HEK293 (cell line): ENCODE measurements around the gene MARVELD1.

Experiments used
- CTCF ChIA-PET: fragments of 350-600 bp; formaldehyde crosslinking; extraction: SDS; loops from one replicate; lab custom pipeline; 2021; ENCODE audit warnings: antibody characterized with exemption; lab: Yijun Ruan, JAX
- POLR2A ChIA-PET: fragments of 300-600 bp; formaldehyde crosslinking; extraction: SDS; loops from one replicate; lab custom pipeline; 2020; ENCODE audit warnings: antibody characterized with exemption, inconsistent platforms; lab: Yijun Ruan, JAX
- H3K27ac ChIP-seq: fragments of 200-500 bp; sonication (Bioruptor generic); 2 replicates; pipeline ENCODE4 v1.5.1; 2014; ENCODE audit warnings: low read depth, low read length, control low read depth, inconsistent platforms; ENCODE audit errors: extremely low read depth
- H3K36me3 ChIP-seq, 2 experiments: fragments of 200-500 bp in 1 of 2; sonication (Bioruptor generic) in 1 of 2; 1 replicate in 1 of 2; 2 replicates in 1 of 2; pipeline ENCODE4 v1.5.1; 2014 to 2017; ENCODE audit warnings: inconsistent platforms in 2 of 2, low read length in 2 of 2; ENCODE audit not compliant: control insufficient read depth in 2 of 2, insufficient read depth in 1 of 2
- H3K4me1 ChIP-seq: fragments of 200-500 bp; sonication (Bioruptor generic); 2 replicates; pipeline ENCODE4 v1.5.1; 2014; ENCODE audit warnings: mild to moderate bottlenecking, low read length, inconsistent platforms; ENCODE audit not compliant: control insufficient read depth, insufficient read depth
- H3K4me3 ChIP-seq: 2 replicates; pipeline ENCODE4 v1.5.1; 2011; ENCODE audit warnings: low read depth, mild to moderate bottlenecking, control low read depth, low read length, moderate library complexity
- H3K9me3 ChIP-seq: fragments of 200-500 bp; sonication (Bioruptor generic); 2 replicates; pipeline ENCODE4 v1.5.1; 2014; ENCODE audit warnings: low read depth, low read length, inconsistent platforms; ENCODE audit not compliant: control insufficient read depth, insufficient read depth
- KLF9 ChIP-seq: fragments of 450-650 bp; formaldehyde crosslinking; IDR thresholded peaks from 2 replicates; pipeline ENCODE4 v1.5.1; 2016; ENCODE audit warnings: missing biosample characterization, missing genetic modification characterization, low read depth
- MYNN ChIP-seq: fragments of 450-650 bp; formaldehyde crosslinking; IDR thresholded peaks from 2 replicates; pipeline ENCODE4 v1.5.1; 2016; ENCODE audit warnings: missing biosample characterization, missing genetic modification characterization, borderline replicate concordance
- MZF1 ChIP-seq: fragments of 450-650 bp; formaldehyde crosslinking; IDR thresholded peaks from 2 replicates; pipeline ENCODE4 v1.5.1; 2017; ENCODE audit warnings: missing biosample characterization, missing genetic modification characterization, borderline replicate concordance
- SCRT1 ChIP-seq: fragments of 450-650 bp; formaldehyde crosslinking; IDR thresholded peaks from 2 replicates; pipeline ENCODE4 v1.5.1; 2016; ENCODE audit warnings: missing biosample characterization, missing genetic modification characterization, borderline replicate concordance
- ZNF132 ChIP-seq: fragments of 450-650 bp; formaldehyde crosslinking; IDR thresholded peaks from 2 replicates; pipeline ENCODE4 v1.5.1; 2017; ENCODE audit warnings: missing biosample characterization, missing genetic modification characterization, borderline replicate concordance
- ZNF16 ChIP-seq: fragments of 450-650 bp; formaldehyde crosslinking; IDR thresholded peaks from 2 replicates; pipeline ENCODE4 v1.5.1; 2016; ENCODE audit warnings: low read depth, missing biosample characterization, missing genetic modification characterization
- ZNF664 ChIP-seq: fragments of 450-650 bp; formaldehyde crosslinking; IDR thresholded peaks from 2 replicates; pipeline ENCODE4 v1.5.1; 2016; ENCODE audit warnings: missing biosample characterization, missing genetic modification characterization
- ZNF707 ChIP-seq: fragments of 450-650 bp; formaldehyde crosslinking; IDR thresholded peaks from 2 replicates; pipeline ENCODE4 v1.5.1; 2016; ENCODE audit warnings: missing biosample characterization, missing genetic modification characterization
- TF ChIP-seq, protein P1 (sequence below): fragments of 450-650 bp; IDR thresholded peaks from 2 replicates; pipeline ENCODE4 v1.5.1; 2018; ENCODE audit warnings: missing biosample characterization, missing genetic modification characterization
- TF ChIP-seq, protein P2 (sequence below): fragments of 450-650 bp; formaldehyde crosslinking; IDR thresholded peaks from 2 replicates; pipeline ENCODE4 v1.5.1; 2016; ENCODE audit warnings: missing biosample characterization, missing genetic modification characterization
- TF ChIP-seq, protein P3 (sequence below): fragments of 450-650 bp; formaldehyde crosslinking; IDR thresholded peaks from 2 replicates; pipeline ENCODE4 v1.5.1; 2016; ENCODE audit warnings: missing biosample characterization, missing genetic modification characterization
- TF ChIP-seq, protein P4 (sequence below): fragments of 450-650 bp; formaldehyde crosslinking; IDR thresholded peaks from 2 replicates; pipeline ENCODE4 v1.5.1; 2016; ENCODE audit warnings: missing biosample characterization, missing genetic modification characterization

The MARVELD1 gene

DNA sequence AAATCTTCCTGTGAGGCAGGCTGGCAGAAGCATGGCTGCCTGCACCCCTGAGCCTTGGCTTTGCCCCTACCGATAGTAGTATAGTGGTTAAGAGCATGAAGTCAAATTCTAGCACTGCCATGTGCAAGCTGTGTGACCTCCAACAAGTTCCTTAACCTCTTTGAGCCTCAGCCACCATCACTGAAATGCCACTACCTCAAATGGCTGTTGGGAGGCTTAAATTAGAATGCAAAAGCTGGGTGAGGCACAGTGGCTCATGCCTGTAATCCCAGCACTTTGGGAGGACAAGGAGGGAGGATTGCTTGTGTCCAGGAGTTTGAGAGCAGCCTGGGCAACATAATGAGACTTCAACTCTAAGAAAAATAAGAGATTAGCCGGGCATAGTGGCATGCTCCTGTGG is 49.9 kb downstream of the MARVELD1 start:
- Histone ChIP-seq H3K4me3 (no peak overlapping the region), H3K9me3 (no peaks in the 10 kb centered on the region), H3K4me1 (no peaks in the 10 kb centered on the region), H3K36me3 (peaks cover 0 to 34% of the 10 kb centered on the region in 2 experiments; a peak in 2 of 3 replicates), H3K27ac (no peak overlapping the region)
- TF ChIP-seq, protein P1, sequence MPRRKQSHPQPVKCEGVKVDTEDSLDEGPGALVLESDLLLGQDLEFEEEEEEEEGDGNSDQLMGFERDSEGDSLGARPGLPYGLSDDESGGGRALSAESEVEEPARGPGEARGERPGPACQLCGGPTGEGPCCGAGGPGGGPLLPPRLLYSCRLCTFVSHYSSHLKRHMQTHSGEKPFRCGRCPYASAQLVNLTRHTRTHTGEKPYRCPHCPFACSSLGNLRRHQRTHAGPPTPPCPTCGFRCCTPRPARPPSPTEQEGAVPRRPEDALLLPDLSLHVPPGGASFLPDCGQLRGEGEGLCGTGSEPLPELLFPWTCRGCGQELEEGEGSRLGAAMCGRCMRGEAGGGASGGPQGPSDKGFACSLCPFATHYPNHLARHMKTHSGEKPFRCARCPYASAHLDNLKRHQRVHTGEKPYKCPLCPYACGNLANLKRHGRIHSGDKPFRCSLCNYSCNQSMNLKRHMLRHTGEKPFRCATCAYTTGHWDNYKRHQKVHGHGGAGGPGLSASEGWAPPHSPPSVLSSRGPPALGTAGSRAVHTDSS (tag by site-specific recombination) = no peak
- TF ChIP-seq MYNN = no peak
- TF ChIP-seq KLF9 (tag by site-specific recombination) = no peak
- no peak for TF ChIP-seq SCRT1
- TF ChIP-seq ZNF16 = no peak
- ChIA-PET POLR2A (interaction anchor here (0.7 to 1.0 kb wide), 2 partner anchors 13 to 15 kb away, joined by 4 read pairs; no protein-coding TSS in a partner anchor), CTCF (interaction anchor here (1.2 kb wide), 1 partner anchor 87 kb away, joined by 3 read pairs; no protein-coding TSS in a partner anchor)

DNA sequence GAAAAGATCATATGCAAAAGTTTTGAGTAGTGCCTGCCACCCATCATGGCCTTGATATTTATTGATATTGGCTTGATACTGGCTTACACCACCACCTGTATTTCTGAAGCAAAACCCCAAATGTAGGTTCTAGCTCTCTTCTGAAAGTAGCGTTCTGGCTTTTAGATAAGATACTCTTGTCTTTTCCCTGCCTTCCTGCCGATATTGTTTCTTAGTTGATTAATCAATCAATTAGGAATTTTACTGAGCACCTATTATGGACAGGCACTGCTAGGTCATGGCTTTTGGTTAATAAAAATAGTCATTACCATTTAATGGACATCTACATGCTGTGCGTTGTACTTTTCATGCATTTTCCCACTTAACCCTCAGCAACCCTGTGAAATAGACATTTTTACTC is 50.4 kb downstream of the MARVELD1 start:
- no peak overlapping the region for H3K27ac ChIP-seq
- TF ChIP-seq ZNF664 (tag by site-specific recombination) (peak; percentile 95), ZNF707 (tag by site-specific recombination) (no peak), ZNF132 (tag by site-specific recombination) (no peak), MZF1 (tag by site-specific recombination) (no peak)
- TF ChIP-seq, protein P2, sequence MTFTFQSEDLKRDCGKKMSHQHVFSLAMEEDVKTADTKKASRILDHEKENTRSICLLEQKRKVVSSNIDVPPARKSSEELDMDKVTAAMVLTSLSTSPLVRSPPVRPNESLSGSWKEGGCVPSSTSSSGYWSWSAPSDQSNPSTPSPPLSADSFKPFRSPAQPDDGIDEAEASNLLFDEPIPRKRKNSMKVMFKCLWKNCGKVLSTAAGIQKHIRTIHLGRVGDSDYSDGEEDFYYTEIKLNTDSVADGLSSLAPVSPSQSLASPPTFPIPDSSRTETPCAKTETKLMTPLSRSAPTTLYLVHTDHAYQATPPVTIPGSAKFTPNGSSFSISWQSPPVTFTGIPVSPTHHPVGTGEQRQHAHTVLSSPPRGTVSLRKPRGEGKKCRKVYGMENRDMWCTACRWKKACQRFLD (tag by site-specific recombination) = no peak
- TF ChIP-seq, protein P3, sequence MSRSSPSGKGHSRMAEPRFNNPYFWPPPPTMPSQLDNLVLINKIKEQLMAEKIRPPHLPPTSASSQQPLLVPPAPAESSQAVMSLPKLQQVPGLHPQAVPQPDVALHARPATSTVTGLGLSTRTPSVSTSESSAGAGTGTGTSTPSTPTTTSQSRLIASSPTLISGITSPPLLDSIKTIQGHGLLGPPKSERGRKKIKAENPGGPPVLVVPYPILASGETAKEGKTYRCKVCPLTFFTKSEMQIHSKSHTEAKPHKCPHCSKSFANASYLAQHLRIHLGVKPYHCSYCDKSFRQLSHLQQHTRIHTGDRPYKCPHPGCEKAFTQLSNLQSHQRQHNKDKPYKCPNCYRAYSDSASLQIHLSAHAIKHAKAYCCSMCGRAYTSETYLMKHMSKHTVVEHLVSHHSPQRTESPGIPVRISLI = no peak
- TF ChIP-seq, all 188 proteins: peak for 1
- POLR2A ChIA-PET = interaction anchor here (0.7 to 1.1 kb wide), 3 partner anchors 13 to 105 kb away, joined by 3 to 4 read pairs (median 4); no protein-coding TSS in a partner anchor
- CTCF ChIA-PET = interaction anchor here (1.1 to 1.8 kb wide), 2 partner anchors 28 to 79 kb away, joined by 3 to 4 read pairs; no protein-coding TSS in a partner anchor
- H3K36me3 ChIP-seq = peaks cover 0 to 34% of the 10 kb centered on the region in 2 experiments; a peak in 1 of 3 replicates
- no peaks in the 10 kb centered on the region for H3K9me3 ChIP-seq
- H3K4me3 ChIP-seq = no peak overlapping the region
- no peaks in the 10 kb centered on the region for H3K4me1 ChIP-seq

DNA sequence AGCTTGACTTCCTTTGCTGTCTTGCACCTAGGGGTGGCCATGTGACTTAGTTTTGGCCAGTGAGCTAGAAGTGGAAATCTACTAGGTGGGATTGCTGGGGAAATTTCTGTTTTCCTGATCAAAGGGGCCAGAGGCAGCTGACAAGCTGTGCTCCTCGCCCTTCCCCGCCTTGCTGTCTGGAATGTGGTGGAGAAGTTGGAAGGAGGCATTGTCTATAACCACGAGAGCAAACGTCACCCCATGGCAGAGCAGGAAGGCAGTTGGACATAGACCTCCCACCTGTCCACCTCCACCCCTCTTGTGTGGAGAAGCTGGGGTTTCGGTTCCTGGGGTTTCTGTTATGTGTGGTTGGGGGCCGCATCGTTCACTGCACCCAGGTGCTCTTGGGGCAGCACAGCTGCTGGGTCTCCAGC is 51.0 kb downstream of the MARVELD1 start:
- Histone ChIP-seq H3K36me3 (peaks cover 0 to 29% of the 10 kb centered on the region in 2 experiments; a peak in 1 of 3 replicates), H3K4me1 (no peaks in the 10 kb centered on the region), H3K4me3 (no peak overlapping the region), H3K9me3 (no peaks in the 10 kb centered on the region), H3K27ac (no peak overlapping the region)
- ChIA-PET POLR2A (interaction anchor here (1.1 kb wide), 1 partner anchor 104 kb away, joined by 3 read pairs; no protein-coding TSS in a partner anchor), CTCF (interaction anchor here (0.6 to 3.0 kb wide), 4 partner anchors 28 to 104 kb away, joined by 3 to 14 read pairs (median 4); no protein-coding TSS in a partner anchor)
- TF ChIP-seq, protein P4, sequence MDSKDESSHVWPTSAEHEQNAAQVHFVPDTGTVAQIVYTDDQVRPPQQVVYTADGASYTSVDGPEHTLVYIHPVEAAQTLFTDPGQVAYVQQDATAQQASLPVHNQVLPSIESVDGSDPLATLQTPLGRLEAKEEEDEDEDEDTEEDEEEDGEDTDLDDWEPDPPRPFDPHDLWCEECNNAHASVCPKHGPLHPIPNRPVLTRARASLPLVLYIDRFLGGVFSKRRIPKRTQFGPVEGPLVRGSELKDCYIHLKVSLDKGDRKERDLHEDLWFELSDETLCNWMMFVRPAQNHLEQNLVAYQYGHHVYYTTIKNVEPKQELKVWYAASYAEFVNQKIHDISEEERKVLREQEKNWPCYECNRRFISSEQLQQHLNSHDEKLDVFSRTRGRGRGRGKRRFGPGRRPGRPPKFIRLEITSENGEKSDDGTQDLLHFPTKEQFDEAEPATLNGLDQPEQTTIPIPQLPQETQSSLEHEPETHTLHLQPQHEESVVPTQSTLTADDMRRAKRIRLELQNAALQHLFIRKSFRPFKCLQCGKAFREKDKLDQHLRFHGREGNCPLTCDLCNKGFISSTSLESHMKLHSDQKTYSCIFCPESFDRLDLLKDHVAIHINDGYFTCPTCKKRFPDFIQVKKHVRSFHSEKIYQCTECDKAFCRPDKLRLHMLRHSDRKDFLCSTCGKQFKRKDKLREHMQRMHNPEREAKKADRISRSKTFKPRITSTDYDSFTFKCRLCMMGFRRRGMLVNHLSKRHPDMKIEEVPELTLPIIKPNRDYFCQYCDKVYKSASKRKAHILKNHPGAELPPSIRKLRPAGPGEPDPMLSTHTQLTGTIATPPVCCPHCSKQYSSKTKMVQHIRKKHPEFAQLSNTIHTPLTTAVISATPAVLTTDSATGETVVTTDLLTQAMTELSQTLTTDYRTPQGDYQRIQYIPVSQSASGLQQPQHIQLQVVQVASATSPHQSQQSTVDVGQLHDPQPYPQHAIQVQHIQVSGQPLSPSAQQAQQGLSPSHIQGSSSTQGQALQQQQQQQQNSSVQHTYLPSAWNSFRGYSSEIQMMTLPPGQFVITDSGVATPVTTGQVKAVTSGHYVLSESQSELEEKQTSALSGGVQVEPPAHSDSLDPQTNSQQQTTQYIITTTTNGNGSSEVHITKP (tag by site-specific recombination) = no peak
